GM18502 (cell line): ENCODE data around the gene CFAP57.

ENCODE experiments used
- ATAC-seq: cut with Tn5 transposase; IDR thresholded peaks from one replicate; pipeline ENCODE4 v1.9.1; 2021; ENCODE audit warnings: mild to moderate bottlenecking; ENCODE audit not compliant: unreplicated experiment, poor library complexity

The CFAP57 gene

DNA sequence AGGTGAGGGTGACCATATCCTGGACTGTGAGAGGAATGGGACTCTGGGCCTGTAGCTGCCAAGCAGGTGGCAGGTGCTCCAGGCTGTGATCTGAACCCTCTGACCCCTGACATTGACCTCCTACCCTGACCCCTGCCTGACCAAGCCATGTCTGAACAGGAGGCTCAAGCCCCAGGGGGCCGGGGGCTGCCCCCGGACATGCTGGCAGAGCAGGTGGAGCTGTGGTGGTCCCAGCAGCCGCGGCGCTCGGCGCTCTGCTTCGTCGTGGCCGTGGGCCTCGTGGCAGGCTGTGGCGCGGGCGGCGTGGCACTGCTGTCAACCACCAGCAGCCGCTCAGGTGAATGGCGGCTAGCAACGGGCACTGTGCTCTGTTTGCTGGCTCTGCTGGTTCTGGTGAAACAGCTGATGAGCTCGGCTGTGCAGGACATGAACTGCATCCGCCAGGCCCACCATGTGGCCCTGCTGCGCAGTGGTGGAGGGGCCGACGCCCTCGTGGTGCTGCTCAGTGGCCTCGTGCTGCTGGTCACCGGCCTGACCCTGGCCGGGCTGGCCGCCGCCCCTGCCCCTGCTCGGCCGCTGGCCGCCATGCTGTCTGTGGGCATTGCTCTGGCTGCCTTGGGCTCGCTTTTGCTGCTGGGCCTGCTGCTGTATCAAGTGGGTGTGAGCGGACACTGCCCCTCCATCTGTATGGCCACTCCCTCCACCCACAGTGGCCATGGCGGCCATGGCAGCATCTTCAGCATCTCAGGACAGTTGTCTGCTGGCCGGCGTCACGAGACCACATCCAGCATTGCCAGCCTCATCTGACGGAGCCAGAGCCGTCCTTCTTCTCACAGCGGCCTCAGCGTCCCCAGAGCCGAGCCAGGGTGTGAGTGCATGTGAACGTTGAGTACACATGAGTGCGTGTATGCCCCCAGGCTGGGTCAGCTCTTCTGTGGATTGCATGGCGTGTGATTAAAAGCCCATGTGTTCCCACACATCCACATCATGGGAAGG lies 100.7 kb downstream of the CFAP57 start:
- no peak for ATAC-seq

DNA sequence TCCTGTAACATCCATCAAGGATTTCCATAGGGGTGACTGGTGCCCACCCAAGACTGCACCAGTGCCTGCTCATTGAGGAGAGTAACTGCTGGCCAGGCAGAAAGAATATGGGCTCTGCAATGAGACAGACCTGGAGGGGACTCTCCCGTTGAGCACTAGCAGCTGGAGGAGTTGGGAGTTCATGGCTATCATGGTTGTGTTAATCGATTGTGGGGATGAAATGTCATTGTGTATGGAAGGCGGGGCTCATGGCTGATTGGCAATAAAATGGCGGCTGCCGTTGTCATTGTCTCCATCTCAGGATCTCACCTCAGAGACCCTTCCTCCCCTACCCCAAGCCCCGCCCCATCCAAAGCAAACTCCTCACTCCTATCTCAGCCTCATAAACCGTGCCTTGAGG lies 101.6 kb downstream of the CFAP57 start:
- no peak for ATAC-seq

DNA sequence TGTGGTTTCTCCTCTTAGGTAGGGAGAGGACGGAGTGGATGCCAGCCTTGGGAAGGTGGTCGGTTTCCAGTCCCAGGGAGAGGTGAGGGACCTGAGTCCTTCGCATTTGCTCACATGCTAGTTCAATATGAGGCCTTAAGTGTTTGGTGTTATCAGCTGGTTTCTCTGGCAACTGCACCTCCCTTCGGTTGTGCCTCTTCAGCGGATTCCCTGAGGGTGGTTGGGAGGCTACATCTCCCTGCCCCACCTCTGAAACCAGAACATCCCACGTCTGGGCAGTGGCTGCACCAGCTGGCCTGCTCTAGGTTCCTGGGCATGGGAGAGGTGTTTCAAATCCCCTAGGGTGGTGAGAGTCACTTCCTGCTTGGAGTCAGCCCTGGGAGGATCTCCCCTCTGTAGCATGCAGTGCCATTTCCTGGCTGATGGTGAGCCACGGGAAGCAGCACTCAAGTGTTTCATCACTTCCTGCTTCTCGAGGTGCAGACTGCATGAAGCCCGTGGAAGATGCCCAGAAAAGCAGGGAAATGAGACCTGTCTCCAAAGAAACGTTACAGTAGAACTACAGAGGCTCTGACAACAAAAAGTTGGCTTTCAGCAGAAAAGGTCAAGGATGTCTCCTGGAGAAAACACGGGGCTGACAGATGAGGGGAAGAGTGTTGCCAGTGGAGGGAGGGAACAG lies 102.1 kb downstream of the CFAP57 start:
- no peak for ATAC-seq

DNA sequence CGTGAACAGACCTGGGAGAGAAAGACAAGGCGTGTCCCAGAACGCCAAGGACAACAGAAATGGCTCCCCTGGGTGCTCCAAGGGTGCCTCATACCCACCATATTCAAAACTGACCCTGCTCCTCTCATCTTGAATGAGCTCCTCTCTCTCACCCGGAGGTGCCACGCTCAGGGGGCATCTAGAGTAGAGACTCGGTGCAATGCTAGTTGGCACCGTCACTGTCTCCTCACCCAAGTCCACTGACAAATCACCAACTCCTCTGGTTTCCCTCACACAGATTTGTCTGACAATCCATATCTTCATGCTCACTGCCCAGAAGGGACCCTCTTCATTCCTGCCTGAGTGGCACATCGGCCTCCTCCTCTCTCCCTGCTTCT lies 102.7 kb downstream of the CFAP57 start:
- no peak for ATAC-seq

DNA sequence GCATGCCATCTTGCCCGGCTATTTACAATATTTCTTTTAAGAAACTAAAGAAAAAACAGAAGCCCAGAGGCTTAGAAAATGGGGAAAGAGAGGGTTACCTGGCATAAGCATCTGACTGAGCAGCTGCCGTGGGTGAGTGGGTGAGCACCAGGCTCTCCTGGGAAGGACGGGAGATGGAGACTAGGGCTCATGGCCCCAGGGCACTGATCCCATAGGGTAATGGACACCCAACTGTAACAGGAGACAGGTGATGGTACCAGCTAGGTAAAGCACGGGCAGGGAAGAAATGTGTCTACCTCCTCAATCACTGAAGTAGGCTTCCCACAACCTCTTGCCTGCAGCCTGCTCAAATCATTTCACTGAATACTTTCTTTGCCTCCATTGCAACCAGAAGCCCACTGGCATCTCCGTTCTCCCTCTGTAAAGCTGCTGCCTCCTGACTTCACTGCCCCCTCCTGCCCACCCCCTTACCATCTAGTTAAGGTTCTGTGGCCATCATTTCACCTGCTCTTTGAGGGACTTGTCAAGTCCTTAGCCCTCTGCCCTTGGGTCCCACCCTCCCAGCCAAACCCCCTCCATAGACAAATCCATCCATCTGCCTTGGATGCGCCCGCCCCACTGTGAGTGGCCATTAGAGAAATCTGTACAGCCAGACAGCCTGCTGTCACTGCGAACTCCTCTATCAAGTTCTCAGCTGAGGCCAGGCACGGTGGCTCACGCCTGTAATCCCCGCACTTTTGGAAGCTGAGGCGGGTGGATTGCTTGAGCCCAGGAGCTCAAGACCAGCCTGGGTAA lies 103.9 kb downstream of the CFAP57 start:
- ATAC-seq, result no peak

DNA sequence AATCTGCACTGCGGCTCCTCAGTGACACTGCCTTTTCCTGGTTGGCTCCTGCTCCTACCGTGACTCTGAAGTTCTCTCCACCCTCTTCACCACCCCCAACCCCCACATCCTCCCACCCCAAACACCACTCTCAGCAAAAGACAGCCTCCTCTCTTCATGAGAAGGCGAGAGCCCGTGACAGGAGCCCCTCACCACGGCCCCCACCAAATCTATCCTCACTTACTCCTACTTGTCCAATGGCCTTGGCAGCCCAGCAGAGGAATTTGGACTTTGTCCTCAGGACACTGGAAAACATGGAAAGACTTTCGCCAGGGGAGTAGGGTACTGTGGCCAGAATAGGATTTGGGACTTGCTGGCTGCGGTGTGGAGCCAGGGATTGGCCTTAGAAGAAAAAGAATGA lies 104.5 kb downstream of the CFAP57 start:
- ATAC-seq, result no peak

DNA sequence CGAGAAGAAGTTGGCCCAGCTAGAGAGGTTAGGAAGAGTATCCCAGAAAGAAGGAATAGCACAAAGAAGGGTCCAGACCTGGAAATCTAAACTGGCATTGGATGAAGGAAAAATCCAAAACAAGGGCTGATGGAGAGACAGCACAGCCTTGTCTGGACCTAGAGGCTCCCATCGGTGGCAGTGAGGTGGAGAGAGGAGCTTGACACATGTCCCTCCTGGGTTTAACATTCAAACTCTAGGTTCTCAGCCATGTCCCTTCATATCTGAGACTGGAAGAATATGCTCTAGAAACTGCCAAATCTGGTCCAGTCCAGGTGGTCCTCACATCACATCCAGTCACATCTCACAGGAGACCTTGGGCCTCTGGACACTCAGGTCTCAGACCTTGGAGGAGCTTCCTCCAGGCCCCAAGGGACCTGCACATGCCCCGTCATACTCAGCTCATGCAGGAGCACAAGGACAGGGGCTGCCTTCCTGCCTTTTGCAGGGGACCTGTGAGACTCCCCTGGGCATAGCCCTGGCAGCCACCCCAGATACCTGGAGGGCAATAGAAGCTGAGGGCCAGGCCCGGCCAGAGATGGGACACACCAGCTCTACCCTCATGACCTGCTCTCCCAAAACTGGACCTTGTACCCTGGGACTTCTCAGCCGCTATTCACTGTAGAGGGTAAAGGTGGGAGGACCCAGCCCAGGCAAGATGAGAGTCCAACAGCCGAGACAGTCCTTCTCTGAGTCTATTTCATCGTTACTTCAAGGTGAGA lies 105.2 kb downstream of the CFAP57 start:
- ATAC-seq, result no peak

DNA sequence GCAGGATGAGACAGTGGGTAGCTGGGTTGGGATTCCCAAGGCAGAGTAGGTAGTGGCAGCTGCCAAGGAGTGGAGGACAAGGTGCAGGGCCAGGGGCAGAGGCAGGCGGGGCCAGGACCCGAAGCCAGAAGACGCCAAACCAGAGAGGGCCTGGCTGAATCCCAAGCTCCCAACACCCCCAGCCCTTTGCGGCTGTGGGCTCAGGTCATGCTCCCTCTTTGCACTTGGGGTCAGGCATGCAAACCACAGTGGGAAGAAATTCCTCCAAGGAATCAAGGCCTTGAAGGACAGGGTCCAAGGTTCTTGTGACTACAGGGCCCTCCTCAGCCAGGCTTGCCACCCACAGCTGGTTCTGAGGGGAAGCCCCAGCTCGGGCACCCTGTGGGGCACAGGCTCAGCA lies 107.0 kb downstream of the CFAP57 start:
- no peak for ATAC-seq

DNA sequence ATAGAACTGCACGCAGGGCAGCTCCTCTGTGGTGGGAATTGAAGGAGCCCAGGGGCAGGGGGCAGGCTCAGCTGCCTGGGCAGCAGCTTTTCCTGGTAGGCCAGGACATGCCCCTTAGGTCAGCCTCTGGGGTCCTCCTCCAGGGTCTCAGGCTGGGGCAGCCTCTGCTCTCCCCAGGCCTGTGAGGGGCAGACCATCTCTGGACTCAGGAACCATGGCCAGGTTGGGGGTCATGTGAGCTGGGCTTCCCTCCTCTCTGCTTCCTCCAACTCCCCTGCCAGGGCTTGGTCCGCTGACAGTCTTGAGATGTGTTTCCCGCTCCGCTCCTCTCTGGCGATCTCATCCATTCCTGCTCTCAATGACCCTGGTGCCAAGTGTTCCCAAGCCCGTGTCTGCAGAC lies 107.5 kb downstream of the CFAP57 start:
- ATAC-seq, result no peak

DNA sequence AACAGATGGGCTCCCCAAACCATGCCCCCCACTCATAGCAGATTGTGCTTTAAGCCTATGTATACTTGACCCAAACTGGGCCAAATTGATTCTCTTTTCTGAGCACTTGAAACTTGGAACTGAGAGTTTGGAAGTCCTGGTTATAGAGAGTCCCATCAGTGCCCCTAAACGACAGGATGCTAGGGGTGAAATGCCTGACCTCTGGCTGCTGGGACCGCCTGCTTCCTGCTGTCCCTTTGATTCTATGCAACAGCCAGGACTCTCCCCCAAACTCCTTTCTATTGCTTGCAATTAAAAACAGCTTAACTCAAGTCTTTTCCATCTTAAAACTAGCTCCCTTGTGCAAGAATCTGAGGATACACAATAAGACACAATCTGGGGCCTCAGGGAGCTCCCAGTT lies 108.6 kb downstream of the CFAP57 start:
- ATAC-seq, result no peak

DNA sequence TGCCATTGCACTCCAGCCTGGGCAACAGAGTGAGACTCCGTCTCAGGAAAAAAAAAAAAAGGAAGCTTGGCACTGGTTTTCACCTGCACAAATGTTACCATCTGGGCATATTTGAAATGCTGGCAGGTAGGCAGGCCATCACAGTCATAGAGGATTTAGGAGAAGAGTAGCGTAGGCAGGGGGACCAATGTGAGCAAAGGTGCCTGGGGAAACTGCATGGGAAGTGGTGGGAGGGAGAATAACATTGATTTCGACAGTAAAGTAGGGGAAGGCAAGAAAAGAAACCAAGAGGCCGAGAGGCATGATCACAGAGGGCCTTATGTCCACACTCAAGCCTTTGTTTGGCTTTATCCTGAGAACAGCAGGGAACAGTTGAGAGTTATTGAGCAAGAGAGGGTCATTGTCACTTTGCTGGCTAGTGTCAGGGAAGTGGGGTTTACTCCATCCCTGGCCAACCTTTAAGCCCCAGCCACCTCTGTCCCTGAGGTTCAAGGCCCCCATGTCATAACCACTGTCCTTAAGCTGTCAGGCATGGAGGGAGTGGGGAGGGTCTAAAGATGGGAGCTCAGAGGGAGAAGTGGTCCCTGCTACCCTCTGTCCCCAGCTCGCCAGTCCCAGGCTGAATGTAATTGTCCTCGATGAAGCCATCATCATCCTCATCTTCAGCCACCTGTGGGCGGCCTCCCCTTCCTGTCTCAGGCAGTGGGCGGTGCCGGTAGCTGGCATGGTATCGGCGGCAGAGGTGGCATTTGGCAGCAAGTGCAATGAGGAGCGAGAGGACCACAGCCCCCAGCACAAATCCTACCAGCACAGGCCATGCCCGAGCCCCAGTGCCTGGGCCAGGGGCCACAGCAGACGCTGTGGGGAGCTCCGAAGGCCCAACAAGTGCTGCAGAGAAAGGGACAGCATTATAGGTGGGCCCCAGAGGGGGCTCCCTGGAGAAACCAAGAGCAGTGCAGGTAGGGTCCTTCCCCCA lies 110.4 kb downstream of the CFAP57 start:
- no peak for ATAC-seq

DNA sequence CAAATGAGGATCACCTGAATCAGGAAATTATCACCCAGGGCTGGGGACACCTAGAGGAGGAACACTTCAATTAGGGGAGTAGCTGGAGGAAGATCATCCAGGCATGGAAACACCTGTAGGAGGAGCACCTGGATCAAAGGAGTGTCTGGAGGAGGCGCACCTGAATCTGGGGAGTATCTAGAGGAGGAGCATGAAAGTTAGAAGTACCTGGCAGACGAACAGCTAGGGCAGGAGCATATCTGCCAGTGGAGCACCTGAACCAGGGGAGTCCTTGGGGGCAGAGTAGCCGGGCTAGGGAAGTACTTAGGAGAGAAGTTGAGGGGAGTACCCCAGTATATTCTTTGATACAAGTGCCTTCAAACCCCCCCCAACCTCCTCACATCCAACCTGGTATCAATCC lies 111.9 kb downstream of the CFAP57 start:
- no peak for ATAC-seq

DNA sequence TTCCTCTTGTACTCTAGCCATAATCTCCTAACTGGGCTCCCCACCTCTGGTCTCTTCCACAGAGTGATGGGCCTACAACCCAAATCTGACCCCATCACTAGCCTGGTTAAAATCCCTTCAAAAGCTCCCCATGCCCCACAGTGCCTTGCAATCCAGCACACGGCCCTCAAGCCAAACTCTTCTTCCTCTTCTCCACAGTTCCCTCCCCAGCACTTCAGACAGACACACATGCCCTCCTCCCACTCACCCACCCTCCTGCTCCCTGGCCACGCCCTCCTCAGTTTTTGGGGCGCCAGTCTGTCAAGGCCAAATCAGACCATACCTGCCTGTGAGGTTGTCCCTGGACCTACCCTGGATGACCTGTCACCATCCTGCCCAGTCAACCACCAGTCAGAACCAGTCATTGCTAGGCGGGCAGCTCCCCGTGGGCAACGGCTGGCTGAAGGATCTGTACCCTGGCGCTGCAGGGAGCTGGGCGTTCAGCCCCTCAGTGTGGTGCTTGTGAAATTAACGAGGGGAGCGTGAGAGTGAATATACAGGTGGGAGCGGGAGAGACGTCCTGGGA lies 112.5 kb downstream of the CFAP57 start:
- no peak for ATAC-seq

DNA sequence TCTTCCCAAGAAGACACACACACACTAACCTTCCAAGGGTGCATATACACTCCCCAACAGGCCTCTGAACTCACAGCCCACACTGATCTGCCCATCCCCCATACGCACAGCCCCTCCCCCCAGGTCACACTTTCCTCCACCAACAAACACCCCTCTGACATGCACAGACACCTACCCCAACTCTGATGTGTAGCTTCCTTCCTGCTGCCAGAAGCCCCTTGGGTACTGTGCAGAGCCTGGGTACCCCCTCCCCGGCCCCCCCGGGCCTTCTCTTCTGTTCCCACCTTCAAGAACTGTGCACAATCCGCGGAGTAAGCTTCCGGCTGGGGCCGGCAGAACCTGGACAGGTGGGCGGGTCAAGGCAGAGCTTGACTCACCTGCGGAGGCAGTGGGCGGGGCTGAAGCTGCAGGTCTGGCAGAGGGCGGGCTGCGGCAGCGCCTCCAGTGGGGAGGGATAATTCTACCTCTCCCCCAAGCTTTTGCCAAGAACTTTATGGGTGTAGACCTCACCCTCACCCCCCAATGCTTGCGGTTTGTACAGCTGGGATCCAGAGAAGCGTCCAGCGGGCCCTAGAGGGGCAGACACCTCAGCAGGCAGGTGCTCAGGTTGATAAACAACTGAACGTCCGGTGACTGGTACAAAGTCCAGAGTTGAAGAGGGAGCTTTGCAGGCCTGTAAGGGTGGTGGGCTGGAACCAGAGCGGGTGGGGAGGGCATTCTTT lies 113.3 kb downstream of the CFAP57 start, which contains the start of gene C1orf210:
C1orf210 (minus strand) TSS at position 313 of the 722 bp plus-strand sequence. CDS start 2,311 bp downstream, outside the sequence.
- no peak for ATAC-seq

DNA sequence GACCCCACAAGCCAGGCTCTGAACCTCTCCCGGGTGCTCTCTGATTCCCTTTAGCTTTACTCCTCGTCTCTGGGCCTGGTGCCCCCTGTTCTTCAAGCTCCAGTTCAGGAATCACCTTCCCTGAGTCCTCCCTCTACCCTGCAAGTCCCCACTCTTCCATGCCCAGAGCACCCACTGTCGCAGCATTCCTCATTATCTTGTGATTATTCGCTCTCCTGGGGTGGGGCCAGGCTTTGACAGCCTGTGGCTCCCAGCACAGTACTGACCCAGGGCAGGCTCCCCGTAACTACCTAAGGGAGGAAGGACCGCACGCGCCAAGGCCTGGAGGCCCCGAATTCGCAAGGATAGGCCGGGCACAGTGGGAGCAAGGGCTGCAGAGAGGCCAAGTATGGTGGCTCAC lies 114.0 kb downstream of the CFAP57 start:
- no peak for ATAC-seq

DNA sequence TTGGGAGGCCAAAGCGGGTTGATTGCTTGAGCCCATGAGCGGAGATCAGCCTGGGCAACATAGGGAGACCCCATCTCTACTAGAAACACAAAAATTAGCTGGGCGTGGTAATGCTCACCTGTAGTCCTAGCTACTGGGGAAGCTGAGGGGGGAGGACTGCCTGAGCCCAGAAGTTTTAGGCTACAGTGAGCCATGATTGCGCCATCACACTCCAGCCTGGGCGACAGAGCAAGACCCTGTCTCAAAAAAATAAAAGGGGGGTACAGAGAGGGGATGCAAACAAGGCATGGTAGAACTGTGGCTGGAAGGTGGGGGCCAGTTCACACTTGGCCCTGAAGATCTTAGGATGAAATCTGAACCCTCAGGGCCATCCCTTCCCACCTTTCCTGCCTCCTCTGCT lies 114.4 kb downstream of the CFAP57 start:
- no peak for ATAC-seq

DNA sequence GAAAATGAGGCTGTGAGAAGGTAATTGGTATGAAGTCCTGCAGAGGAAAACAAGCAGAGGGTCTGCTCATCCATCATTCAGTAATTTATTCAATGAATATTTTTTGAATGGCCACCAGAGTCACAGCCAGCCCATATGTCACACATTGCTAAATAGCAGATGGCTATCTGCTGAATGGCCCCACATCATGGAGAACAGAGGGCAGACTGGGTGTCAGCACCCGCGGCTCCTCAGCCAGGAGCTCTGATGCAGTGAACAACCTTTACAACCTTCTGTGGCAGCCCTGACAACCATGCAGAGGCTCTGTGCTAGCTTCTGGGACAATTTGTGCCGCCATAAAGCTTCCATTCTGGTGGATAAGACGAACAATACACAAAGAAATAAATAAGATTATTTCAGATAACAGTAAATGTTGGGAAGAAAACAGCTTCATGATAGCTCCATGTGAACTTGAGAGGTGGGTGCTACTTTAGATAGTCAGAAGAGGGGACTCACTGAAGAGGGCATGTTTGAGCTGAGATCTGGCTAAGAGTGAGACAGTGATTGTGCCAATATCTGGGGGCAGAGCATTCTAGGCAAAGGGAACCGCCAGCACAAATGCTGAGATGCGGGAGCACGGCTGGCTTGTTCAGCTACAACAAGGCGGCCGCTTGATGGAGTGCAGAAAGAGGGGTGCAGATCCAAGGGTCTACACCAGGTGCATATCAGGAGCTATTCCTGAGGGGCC lies 116.1 kb downstream of the CFAP57 start:
- ATAC-seq, result no peak
